Activated T-cell treated with anti-CD3 and anti-CD28 coated beads, Interleukin-2, amount 50 U/mL, for 4 hours (primary cell): Measurements from ENCODE around the gene RPL7A. TPM values are rescaled to one million over a fixed set of nuclear protein-coding genes. Genes with fewer than 3 reads are reported as not detected.

ENCODE experiments used
- ATAC-seq, 2 donors: fragments of 200-7000 bp; cut with Tn5 transposase; one replicate each; pipeline ENCODE4 v1.10.0; 2021
- DNase-seq: peaks from one replicate; pipeline ENCODE4 v3.0.0-alpha.2; 2020
- H3K27me3 Mint-ChIP-seq: one replicate; pipeline ENCODE4 v1.8.0; 2021; ENCODE audit warnings: low read depth, mixed read lengths
- H3K36me3 Mint-ChIP-seq: one replicate; pipeline ENCODE4 v1.8.0; 2022; ENCODE audit warnings: mixed read lengths; ENCODE audit not compliant: insufficient read depth
- H3K4me1 Mint-ChIP-seq: one replicate; pipeline ENCODE4 v1.8.0; 2021; ENCODE audit warnings: low read depth, mixed read lengths
- H3K4me3 Mint-ChIP-seq: one replicate; pipeline ENCODE4 v1.8.0; 2021; ENCODE audit warnings: mild to moderate bottlenecking, moderate library complexity, mixed read lengths
- H3K9me3 Mint-ChIP-seq: one replicate; pipeline ENCODE4 v1.8.0; 2021; ENCODE audit warnings: mixed read lengths
- total RNA-seq, 3 donors: library from RNA; stranded (reverse); gene quantifications; one replicate each; pipeline ENCODE4 v1.2.1, GENCODE V29; 2021

Gene RPL7A
- total RNA-seq, 3 donors from 2014 or later: 3,573 to 3,630 (median 3,625) TPM

GRCh38 chr9:133348718-133349573, 928 bp downstream of the RPL7A start:
- Mint-ChIP-seq H3K4me3 (peak overlapping the region; percentile 99), H3K4me1 (peaks cover 40% of the 10 kb centered on the region), H3K36me3 (peaks cover 52% of the 10 kb centered on the region), H3K9me3 (no peaks in the 10 kb centered on the region), H3K27me3 (no peaks in the 10 kb centered on the region)
- ATAC-seq (no peak), DNase-seq (no peak)

GRCh38 chr9:133349965-133350616, 2.1 kb downstream of the RPL7A start:
- Mint-ChIP-seq H3K36me3 (peaks cover 52% of the 10 kb centered on the region), H3K4me1 (peaks cover 46% of the 10 kb centered on the region), H3K9me3 (no peaks in the 10 kb centered on the region), H3K4me3 (peak overlapping the region; percentile 99), H3K27me3 (no peaks in the 10 kb centered on the region)
- ATAC-seq (no peak), DNase-seq (no peak)

GRCh38 chr9:133351526-133351907, 3.5 kb downstream of the RPL7A start:
- no peak overlapping the region for H3K4me3 Mint-ChIP-seq
- H3K4me1 Mint-ChIP-seq: peaks cover 45% of the 10 kb centered on the region

GRCh38 chr9:133351908-133352634, 4.1 kb downstream of the RPL7A start:
- no peak for DNase-seq
- H3K36me3 Mint-ChIP-seq: peaks cover 48% of the 10 kb centered on the region
- H3K27me3 Mint-ChIP-seq: no peaks in the 10 kb centered on the region
- ATAC-seq: no peak
- H3K9me3 Mint-ChIP-seq: no peaks in the 10 kb centered on the region
- peak overlapping the region; percentile 8 for H3K4me3 Mint-ChIP-seq
- H3K4me1 Mint-ChIP-seq: peaks cover 40% of the 10 kb centered on the region

More at GRCh38 chr9:133351526-133351907, 3.5 kb downstream of the RPL7A start:
- ATAC-seq: no peak
- no peak for DNase-seq
- Mint-ChIP-seq H3K27me3 (no peaks in the 10 kb centered on the region), H3K36me3 (peaks cover 48% of the 10 kb centered on the region), H3K9me3 (no peaks in the 10 kb centered on the region)

- peaks cover 48% of the 10 kb centered on the region for H3K36me3 Mint-ChIP-seq
- ATAC-seq: no peak
- no peaks in the 10 kb centered on the region for H3K27me3 Mint-ChIP-seq
- H3K9me3 Mint-ChIP-seq: no peaks in the 10 kb centered on the region
- peaks cover 44% of the 10 kb centered on the region for H3K4me1 Mint-ChIP-seq
- no peak overlapping the region for H3K4me3 Mint-ChIP-seq
- DNase-seq: no peak
Observed at GRCh38 chr9:133352635-133353340, 4.8 kb downstream of the RPL7A start.

- ATAC-seq (no peak), DNase-seq (no peak)
- Mint-ChIP-seq H3K36me3 (peaks cover 47% of the 10 kb centered on the region), H3K4me1 (peaks cover 51% of the 10 kb centered on the region), H3K4me3 (no peak overlapping the region), H3K9me3 (no peaks in the 10 kb centered on the region), H3K27me3 (no peaks in the 10 kb centered on the region)
Observed at GRCh38 chr9:133353548-133353947, 5.5 kb downstream of the RPL7A start.

- no peaks in the 10 kb centered on the region for H3K27me3 Mint-ChIP-seq
- no peak for DNase-seq
- peak overlapping the region; percentile 91 for H3K4me3 Mint-ChIP-seq
- peaks cover 49% of the 10 kb centered on the region for H3K4me1 Mint-ChIP-seq
- ATAC-seq: no peak
- no peaks in the 10 kb centered on the region for H3K9me3 Mint-ChIP-seq
- H3K36me3 Mint-ChIP-seq: peaks cover 34% of the 10 kb centered on the region
Observed at GRCh38 chr9:133354766-133355165, 6.7 kb downstream of the RPL7A start.

- Mint-ChIP-seq H3K4me3 (peak overlapping the region; percentile 91), H3K4me1 (peaks cover 47% of the 10 kb centered on the region), H3K27me3 (no peaks in the 10 kb centered on the region), H3K9me3 (no peaks in the 10 kb centered on the region), H3K36me3 (peaks cover 26% of the 10 kb centered on the region)
- DNase-seq (no peak), ATAC-seq (peak; percentile 29)
Observed at GRCh38 chr9:133355881-133356357, 7.9 kb downstream of the RPL7A start.

GRCh38 chr9:133356391-133357091, 8.5 kb downstream of the RPL7A start, which contains the start of the genes SURF1 and SURF2:
Gene SURF1 (minus strand): TSS chr9:133356487. CDS start chr9:133356453, 34 bp downstream.
Gene SURF2 (plus strand): TSS chr9:133356550. CDS start chr9:133356593, 43 bp downstream.
- Mint-ChIP-seq H3K4me3 (peak within 1 kb of the TSS; percentile 91), H3K4me1 (peaks cover 50% of the 10 kb centered on the region), H3K36me3 (peaks cover 26% of the 10 kb centered on the region), H3K27me3 (no peaks in the 10 kb centered on the region), H3K9me3 (no peaks in the 10 kb centered on the region)
- ATAC-seq (peak; percentile 85 to 86), DNase-seq (peak; percentile 87)

- H3K27me3 Mint-ChIP-seq: no peaks in the 10 kb centered on the region
- DNase-seq: no peak
- H3K9me3 Mint-ChIP-seq: no peaks in the 10 kb centered on the region
- H3K36me3 Mint-ChIP-seq: peaks cover 25% of the 10 kb centered on the region
- H3K4me3 Mint-ChIP-seq: peak overlapping the region; percentile 80
- ATAC-seq: no peak
- H3K4me1 Mint-ChIP-seq: peaks cover 51% of the 10 kb centered on the region
Observed at GRCh38 chr9:133357656-133358055, 9.6 kb downstream of the RPL7A start.

GRCh38 chr9:133359399-133360175, 11.6 kb downstream of the RPL7A start:
- ATAC-seq: no peak
- Mint-ChIP-seq H3K36me3 (peaks cover 30% of the 10 kb centered on the region), H3K27me3 (no peaks in the 10 kb centered on the region), H3K9me3 (no peaks in the 10 kb centered on the region), H3K4me1 (peaks cover 49% of the 10 kb centered on the region), H3K4me3 (no peak overlapping the region)
- DNase-seq: no peak

GRCh38 chr9:133360400-133361393, 12.7 kb downstream of the RPL7A start:
- peak overlapping the region; percentile 30 for H3K4me3 Mint-ChIP-seq
- no peaks in the 10 kb centered on the region for H3K27me3 Mint-ChIP-seq
- ATAC-seq: no peak
- DNase-seq: no peak
- no peaks in the 10 kb centered on the region for H3K9me3 Mint-ChIP-seq
- H3K36me3 Mint-ChIP-seq: peaks cover 30% of the 10 kb centered on the region
- H3K4me1 Mint-ChIP-seq: peaks cover 45% of the 10 kb centered on the region
